DMS79 treated with DMSO at 0.1 percent for 48 hours (cell line): ENCODE results near the gene TRIM28.
"Not testable (repeated sequence)": the region's sequence is repeated elsewhere in the genome, so short reads cannot be mapped to it uniquely, and the experiment has no call there.

Experiments
- DNase-seq: peaks from one replicate; lab custom pipeline; 2025; lab: John Stamatoyannopoulos, UW

Gene TRIM28

GRCh38 chr19:58543826-58544590, at the start of gene TRIM28:
TSS of gene TRIM28 (plus strand) at chr19:58544064. CDS start at chr19:58544758, 694 bp downstream.
- no peak for DNase-seq

- no peak for DNase-seq
Measured at GRCh38 chr19:58497634-58498170, 46.2 kb upstream of the TRIM28 start.

GRCh38 chr19:58498316-58499020, 45.4 kb upstream of the TRIM28 start:
- no peak for DNase-seq

GRCh38 chr19:58499021-58499927, 44.6 kb upstream of the TRIM28 start:
- DNase-seq, result peak; percentile 97

- DNase-seq, result no peak
Measured at GRCh38 chr19:58500242-58500641, 43.6 kb upstream of the TRIM28 start.

GRCh38 chr19:58507602-58508223, 36.2 kb upstream of the TRIM28 start:
- not testable (repeated sequence) for DNase-seq

GRCh38 chr19:58509731-58510083, 34.2 kb upstream of the TRIM28 start:
- DNase-seq, result no peak

- DNase-seq, result no peak
Measured at GRCh38 chr19:58510084-58510862, 33.6 kb upstream of the TRIM28 start.

- no peak for DNase-seq
Measured at GRCh38 chr19:58511353-58512208, 32.3 kb upstream of the TRIM28 start, which contains the start of gene SLC27A5. TSS of gene SLC27A5 (minus strand) at chr19:58511992. CDS start at chr19:58511955, 37 bp downstream.

- peak; percentile 29 for DNase-seq
Measured at GRCh38 chr19:58513213-58513693, 30.6 kb upstream of the TRIM28 start.

- DNase-seq, result peak; percentile 87
Measured at GRCh38 chr19:58513694-58514563, 29.9 kb upstream of the TRIM28 start.

GRCh38 chr19:58514564-58515022, 29.3 kb upstream of the TRIM28 start:
- DNase-seq, result no peak

- DNase-seq, result no peak
Measured at GRCh38 chr19:58515259-58515658, 28.6 kb upstream of the TRIM28 start.

- DNase-seq, result no peak
Measured at GRCh38 chr19:58516246-58516836, 27.5 kb upstream of the TRIM28 start.

- DNase-seq, result no peak
Measured at GRCh38 chr19:58516964-58517833, 26.7 kb upstream of the TRIM28 start.

GRCh38 chr19:58518256-58519086, 25.4 kb upstream of the TRIM28 start:
- DNase-seq, result peak; percentile 16
